AG04450 (cell line): Measurements from ENCODE around the gene MUC5AC. TPM values are rescaled to one million over a fixed set of nuclear protein-coding genes. Genes with fewer than 3 reads are reported as not detected.
"Not testable (repeated sequence)": the region's sequence is repeated elsewhere in the genome, so short reads cannot be mapped to it uniquely, and the experiment has no call there.

Source experiments
- CTCF ChIA-PET: fragments of 300-600, 350-600 bp; formaldehyde crosslinking; extraction: SDS; loops from one replicate; lab custom pipeline; 2022; ENCODE audit warnings: antibody characterized with exemption, inconsistent platforms; lab: Charles Lee
- POLR2A ChIA-PET: fragments of 350-600 bp; formaldehyde crosslinking; extraction: SDS; loops from one replicate; lab custom pipeline; 2021; ENCODE audit warnings: antibody characterized with exemption, inconsistent platforms; lab: Yijun Ruan, JAX
- DNase-seq: peaks from one replicate; pipeline ENCODE4 v3.0.0-alpha.2; 2011; ENCODE audit warnings: low read depth, low spot score
- H3K27ac ChIP-seq: one replicate; pipeline ENCODE4 v1.5.1; 2012; ENCODE audit warnings: low read depth, low read length, control low read depth
- H3K27me3 ChIP-seq: one replicate; pipeline ENCODE4 v1.6.0; 2012; ENCODE audit warnings: low read length; ENCODE audit not compliant: control insufficient read depth, insufficient read depth
- H3K4me3 ChIP-seq: 2 replicates; pipeline ENCODE4 v1.5.1; 2011; ENCODE audit warnings: mild to moderate bottlenecking, low read depth, low read length, control low read depth
- H3K9me3 ChIP-seq: 2 replicates; pipeline ENCODE4 v1.5.1; 2012; ENCODE audit warnings: low read length; ENCODE audit not compliant: control insufficient read depth, insufficient read depth
- CTCF ChIP-seq: IDR thresholded peaks from 2 replicates; pipeline ENCODE4 v1.5.1; 2011; ENCODE audit warnings: low read depth, low read length, control low read depth, inconsistent platforms
- polyA plus RNA-seq: library from polyadenylated mRNA; depleted of rRNA; stranded (reverse); fragments of >200 nt; gene quantifications from 2 replicates; pipeline ENCODE4 v1.2.3, GENCODE V29; 2011

MUC5AC gene
- polyA plus RNA-seq, 1 experiment = 0.01 TPM

GRCh38 chr11:1156506-1157340 lies 1.0 kb upstream of the MUC5AC start:
- peaks cover 4% of the 10 kb centered on the region for H3K27me3 ChIP-seq
- ChIA-PET CTCF (interaction anchor here (0.6 kb wide), 1 partner anchor 64 kb away, joined by 3 read pairs; no protein-coding TSS in a partner anchor), POLR2A (interaction anchor here (0.5 kb wide), 1 partner anchor 30 kb away, joined by 5 read pairs; no protein-coding TSS in a partner anchor)
- H3K4me3 ChIP-seq = no peak overlapping the region
- TF ChIP-seq CTCF = no peak
- DNase-seq = no peak
- H3K27ac ChIP-seq = no peak overlapping the region
- no peaks in the 10 kb centered on the region; the same call in 1 of the 2 replicates for H3K9me3 ChIP-seq

GRCh38 chr11:1157341-1157644 lies 460 bp upstream of the MUC5AC start:
- no peak for TF ChIP-seq CTCF
- DNase-seq = no peak
- ChIA-PET CTCF (no interaction called here), POLR2A (no interaction called here)
- Histone ChIP-seq H3K4me3 (no peak overlapping the region), H3K9me3 (no peaks in the 10 kb centered on the region; the same call in 1 of the 2 replicates), H3K27ac (no peak overlapping the region), H3K27me3 (peaks cover 4% of the 10 kb centered on the region)

GRCh38 chr11:1158681-1159487 lies 1.1 kb downstream of the MUC5AC start:
- H3K27ac ChIP-seq = no peak overlapping the region
- no peaks in the 10 kb centered on the region; the same call in 1 of the 2 replicates for H3K9me3 ChIP-seq
- no peak for DNase-seq
- TF ChIP-seq CTCF = no peak
- no peak overlapping the region for H3K4me3 ChIP-seq
- ChIA-PET CTCF (no interaction called here), POLR2A (no interaction called here)
- peaks cover 4% of the 10 kb centered on the region for H3K27me3 ChIP-seq

GRCh38 chr11:1159488-1160220 lies 1.9 kb downstream of the MUC5AC start:
- H3K4me3 ChIP-seq, H3K9me3 ChIP-seq, H3K27me3 ChIP-seq, CTCF ChIA-PET, POLR2A ChIA-PET, DNase-seq, H3K27ac ChIP-seq: not testable (repeated sequence)
